ENCODE results near the gene DNM3.

Gene DNM3

GRCh38 chr1:172343240-172344160 is 502.2 kb downstream of the DNM3 start:
- H3K27ac ChIP-seq (ENCODE audit: low read depth, low read length), result peak overlapping the region; percentile 2; the same call in 1 of the 2 replicates

GRCh38 chr1:172344444-172344843 is 503.1 kb downstream of the DNM3 start:
- H3K27me3 ChIP-seq (ENCODE audit: control insufficient read depth, insufficient read depth, low read length), result no peaks in the 10 kb centered on the region
- no peak overlapping the region for H3K9ac ChIP-seq (ENCODE audit: low read length)
- no peak overlapping the region for H3K4me3 ChIP-seq (ENCODE audit: low read depth, low read length)
- H3K9me3 ChIP-seq (ENCODE audit: control insufficient read depth, insufficient read depth, low read depth, low read length), result peaks cover 16% of the 10 kb centered on the region
- H3K27ac ChIP-seq (ENCODE audit: low read depth, low read length), result no peak overlapping the region
- peaks cover 20% of the 10 kb centered on the region for H3K4me1 ChIP-seq (ENCODE audit: control insufficient read depth, insufficient read depth, low read length)
- H3K36me3 ChIP-seq (ENCODE audit: control insufficient read depth, insufficient read depth, low read length), result no peaks in the 10 kb centered on the region

More at GRCh38 chr1:172343240-172344160, 502.2 kb downstream of the DNM3 start:
- Histone ChIP-seq H3K27me3 (ENCODE audit: control insufficient read depth, insufficient read depth, low read length) (no peaks in the 10 kb centered on the region), H3K36me3 (ENCODE audit: control insufficient read depth, insufficient read depth, low read length) (no peaks in the 10 kb centered on the region), H3K9ac (ENCODE audit: low read length) (no peak overlapping the region), H3K4me1 (ENCODE audit: control insufficient read depth, insufficient read depth, low read length) (peaks cover 20% of the 10 kb centered on the region), H3K4me3 (ENCODE audit: low read depth, low read length) (no peak overlapping the region), H3K9me3 (ENCODE audit: control insufficient read depth, insufficient read depth, low read depth, low read length) (peaks cover 16% of the 10 kb centered on the region)

GRCh38 chr1:172345077-172345476 is 503.8 kb downstream of the DNM3 start:
- Histone ChIP-seq H3K9me3 (ENCODE audit: control insufficient read depth, insufficient read depth, low read depth, low read length) (peaks cover 16% of the 10 kb centered on the region), H3K4me1 (ENCODE audit: control insufficient read depth, insufficient read depth, low read length) (peaks cover 20% of the 10 kb centered on the region), H3K4me3 (ENCODE audit: low read depth, low read length) (no peak overlapping the region), H3K27me3 (ENCODE audit: control insufficient read depth, insufficient read depth, low read length) (no peaks in the 10 kb centered on the region), H3K27ac (ENCODE audit: low read depth, low read length) (no peak overlapping the region), H3K36me3 (ENCODE audit: control insufficient read depth, insufficient read depth, low read length) (no peaks in the 10 kb centered on the region), H3K9ac (ENCODE audit: low read length) (no peak overlapping the region)

DNA sequence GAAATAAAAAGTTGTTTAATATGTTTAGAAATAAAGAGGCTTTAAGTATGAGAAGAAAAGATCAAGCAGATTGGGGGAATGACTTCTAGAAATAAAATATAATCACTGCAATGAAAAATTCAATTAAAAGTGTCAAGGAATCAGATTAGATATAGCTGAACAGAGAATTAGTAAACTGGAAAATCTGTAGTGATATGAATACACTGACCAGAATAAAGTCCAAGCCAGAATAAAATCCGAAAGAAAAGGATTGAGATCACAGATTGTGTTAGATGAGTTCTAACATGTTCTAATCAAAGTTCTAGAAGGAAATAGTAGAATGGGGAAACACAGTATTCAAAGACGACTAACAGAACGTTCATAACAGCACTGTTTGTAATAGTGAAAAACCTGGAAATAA is 506.1 kb downstream of the DNM3 start:
- Histone ChIP-seq H3K4me1 (ENCODE audit: control insufficient read depth, insufficient read depth, low read length) (peaks cover 20% of the 10 kb centered on the region), H3K9me3 (ENCODE audit: control insufficient read depth, insufficient read depth, low read depth, low read length) (peaks cover 16% of the 10 kb centered on the region), H3K4me3 (ENCODE audit: low read depth, low read length) (no peak overlapping the region), H3K36me3 (ENCODE audit: control insufficient read depth, insufficient read depth, low read length) (no peaks in the 10 kb centered on the region), H3K9ac (ENCODE audit: low read length) (no peak overlapping the region), H3K27ac (ENCODE audit: low read depth, low read length) (no peak overlapping the region), H3K27me3 (ENCODE audit: control insufficient read depth, insufficient read depth, low read length) (no peaks in the 10 kb centered on the region)

GRCh38 chr1:172350856-172351255 is 509.6 kb downstream of the DNM3 start:
- Histone ChIP-seq H3K9ac (ENCODE audit: low read length) (no peak overlapping the region), H3K4me1 (ENCODE audit: control insufficient read depth, insufficient read depth, low read length) (peaks cover 14% of the 10 kb centered on the region), H3K9me3 (ENCODE audit: control insufficient read depth, insufficient read depth, low read depth, low read length) (peaks cover 16% of the 10 kb centered on the region), H3K36me3 (ENCODE audit: control insufficient read depth, insufficient read depth, low read length) (no peaks in the 10 kb centered on the region), H3K27ac (ENCODE audit: low read depth, low read length) (no peak overlapping the region), H3K4me3 (ENCODE audit: low read depth, low read length) (no peak overlapping the region), H3K27me3 (ENCODE audit: control insufficient read depth, insufficient read depth, low read length) (no peaks in the 10 kb centered on the region)

DNA sequence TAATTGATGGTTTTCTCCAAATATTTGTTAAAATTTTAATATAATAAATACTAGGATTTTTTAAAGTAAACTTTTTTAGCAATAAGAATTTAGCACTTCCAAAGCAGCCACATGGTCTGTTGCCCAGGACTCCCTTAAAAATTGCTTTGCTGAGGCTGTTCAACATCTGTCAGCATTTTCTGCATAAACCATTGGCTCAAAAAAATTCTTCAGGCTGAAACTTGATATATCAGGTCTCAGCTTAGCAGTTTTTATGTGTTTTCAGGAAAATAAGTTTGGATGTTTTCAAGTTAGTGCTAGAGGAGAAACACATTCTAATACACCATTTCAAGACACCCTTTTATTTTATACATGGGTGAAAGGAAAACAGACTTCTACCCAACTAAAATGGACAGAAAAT is 510.0 kb downstream of the DNM3 start:
- no peak overlapping the region for H3K9ac ChIP-seq (ENCODE audit: low read length)
- H3K9me3 ChIP-seq (ENCODE audit: control insufficient read depth, insufficient read depth, low read depth, low read length), result peaks cover 13% of the 10 kb centered on the region
- no peaks in the 10 kb centered on the region for H3K27me3 ChIP-seq (ENCODE audit: control insufficient read depth, insufficient read depth, low read length)
- no peak overlapping the region for H3K27ac ChIP-seq (ENCODE audit: low read depth, low read length)
- peaks cover 14% of the 10 kb centered on the region for H3K4me1 ChIP-seq (ENCODE audit: control insufficient read depth, insufficient read depth, low read length)
- no peak overlapping the region for H3K4me3 ChIP-seq (ENCODE audit: low read depth, low read length)
- no peaks in the 10 kb centered on the region for H3K36me3 ChIP-seq (ENCODE audit: control insufficient read depth, insufficient read depth, low read length)

DNA sequence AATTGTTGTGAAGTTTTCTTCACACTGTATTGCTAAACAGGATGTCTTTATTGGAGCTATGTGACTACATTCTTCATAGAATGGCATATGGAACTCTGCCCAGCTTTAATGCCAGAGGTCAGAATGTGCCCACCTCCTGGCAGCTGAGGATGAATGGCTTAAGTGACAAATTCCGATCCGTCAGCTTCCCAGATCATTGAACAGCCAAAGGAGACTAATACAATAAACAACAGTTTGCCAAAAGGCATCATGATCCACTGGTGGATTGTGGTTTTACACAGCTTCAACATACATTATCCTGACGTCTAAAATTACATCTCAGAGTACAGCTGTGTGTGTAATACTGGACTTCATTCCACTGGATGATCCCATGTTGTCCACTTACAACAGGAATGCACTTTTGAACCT is 510.5 kb downstream of the DNM3 start:
- Histone ChIP-seq H3K27ac (ENCODE audit: low read depth, low read length) (no peak overlapping the region), H3K4me3 (ENCODE audit: low read depth, low read length) (no peak overlapping the region), H3K36me3 (ENCODE audit: control insufficient read depth, insufficient read depth, low read length) (no peaks in the 10 kb centered on the region), H3K9ac (ENCODE audit: low read length) (no peak overlapping the region), H3K27me3 (ENCODE audit: control insufficient read depth, insufficient read depth, low read length) (no peaks in the 10 kb centered on the region), H3K9me3 (ENCODE audit: control insufficient read depth, insufficient read depth, low read depth, low read length) (peaks cover 12% of the 10 kb centered on the region), H3K4me1 (ENCODE audit: control insufficient read depth, insufficient read depth, low read length) (peaks cover 14% of the 10 kb centered on the region)

- H3K9me3 ChIP-seq (ENCODE audit: control insufficient read depth, insufficient read depth, low read depth, low read length), result peaks cover 7% of the 10 kb centered on the region
- no peaks in the 10 kb centered on the region for H3K27me3 ChIP-seq (ENCODE audit: control insufficient read depth, insufficient read depth, low read length)
- H3K27ac ChIP-seq (ENCODE audit: low read depth, low read length), result no peak overlapping the region
- no peaks in the 10 kb centered on the region for H3K36me3 ChIP-seq (ENCODE audit: control insufficient read depth, insufficient read depth, low read length)
- H3K4me1 ChIP-seq (ENCODE audit: control insufficient read depth, insufficient read depth, low read length), result peaks cover 16% of the 10 kb centered on the region
- no peak overlapping the region for H3K9ac ChIP-seq (ENCODE audit: low read length)
- H3K4me3 ChIP-seq (ENCODE audit: low read depth, low read length), result no peak overlapping the region
Measured at GRCh38 chr1:172352435-172352834, 511.1 kb downstream of the DNM3 start.

- Histone ChIP-seq H3K4me3 (ENCODE audit: low read depth, low read length) (no peak overlapping the region), H3K27me3 (ENCODE audit: control insufficient read depth, insufficient read depth, low read length) (no peaks in the 10 kb centered on the region), H3K4me1 (ENCODE audit: control insufficient read depth, insufficient read depth, low read length) (peaks cover 37% of the 10 kb centered on the region), H3K9ac (ENCODE audit: low read length) (no peak overlapping the region), H3K27ac (ENCODE audit: low read depth, low read length) (no peak overlapping the region), H3K36me3 (ENCODE audit: control insufficient read depth, insufficient read depth, low read length) (no peaks in the 10 kb centered on the region), H3K9me3 (ENCODE audit: control insufficient read depth, insufficient read depth, low read depth, low read length) (no peaks in the 10 kb centered on the region)
Measured at GRCh38 chr1:172354291-172355274, 513.3 kb downstream of the DNM3 start.

DNA sequence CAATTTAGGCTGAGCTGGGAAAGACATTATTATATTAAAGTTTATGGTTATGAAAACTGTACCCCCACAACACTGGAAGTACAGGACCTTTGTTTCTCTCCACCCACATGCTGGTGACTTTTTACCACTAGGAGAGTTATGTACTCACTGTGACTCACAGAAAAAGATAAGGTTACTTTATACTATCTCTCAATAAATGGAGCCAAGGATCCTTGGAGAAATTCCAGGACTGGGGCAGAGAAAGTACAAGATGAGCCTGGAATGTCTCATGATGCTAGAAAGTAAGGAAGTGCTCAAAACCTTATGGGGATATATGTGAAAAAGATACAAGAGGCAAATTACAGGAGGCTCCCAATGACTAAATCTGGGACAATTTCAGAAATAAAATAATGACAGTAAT is 515.3 kb downstream of the DNM3 start:
- no peak overlapping the region for H3K27ac ChIP-seq (ENCODE audit: low read depth, low read length)
- peaks cover 57% of the 10 kb centered on the region for H3K4me1 ChIP-seq (ENCODE audit: control insufficient read depth, insufficient read depth, low read length)
- H3K27me3 ChIP-seq (ENCODE audit: control insufficient read depth, insufficient read depth, low read length), result no peaks in the 10 kb centered on the region
- no peak overlapping the region for H3K4me3 ChIP-seq (ENCODE audit: low read depth, low read length)
- H3K9me3 ChIP-seq (ENCODE audit: control insufficient read depth, insufficient read depth, low read depth, low read length), result no peaks in the 10 kb centered on the region
- H3K36me3 ChIP-seq (ENCODE audit: control insufficient read depth, insufficient read depth, low read length), result no peaks in the 10 kb centered on the region
- no peak overlapping the region for H3K9ac ChIP-seq (ENCODE audit: low read length)

Measured in HUES6 (cell line).